ENCODE results near the gene ARSJ. TPM values are rescaled to one million over a fixed set of nuclear protein-coding genes. Genes with fewer than 3 reads are reported as not detected.
"Not testable (repeated sequence)": the region's sequence is repeated elsewhere in the genome, so short reads cannot be mapped to it uniquely, and the experiment has no call there.

The ARSJ gene
- total RNA-seq = under 1 TPM in 1 of 2 donors, not detected in 1; 0.45 TPM
- total RNA-seq = 0.23 to 0.60 reads per million in 2 donors

DNA sequence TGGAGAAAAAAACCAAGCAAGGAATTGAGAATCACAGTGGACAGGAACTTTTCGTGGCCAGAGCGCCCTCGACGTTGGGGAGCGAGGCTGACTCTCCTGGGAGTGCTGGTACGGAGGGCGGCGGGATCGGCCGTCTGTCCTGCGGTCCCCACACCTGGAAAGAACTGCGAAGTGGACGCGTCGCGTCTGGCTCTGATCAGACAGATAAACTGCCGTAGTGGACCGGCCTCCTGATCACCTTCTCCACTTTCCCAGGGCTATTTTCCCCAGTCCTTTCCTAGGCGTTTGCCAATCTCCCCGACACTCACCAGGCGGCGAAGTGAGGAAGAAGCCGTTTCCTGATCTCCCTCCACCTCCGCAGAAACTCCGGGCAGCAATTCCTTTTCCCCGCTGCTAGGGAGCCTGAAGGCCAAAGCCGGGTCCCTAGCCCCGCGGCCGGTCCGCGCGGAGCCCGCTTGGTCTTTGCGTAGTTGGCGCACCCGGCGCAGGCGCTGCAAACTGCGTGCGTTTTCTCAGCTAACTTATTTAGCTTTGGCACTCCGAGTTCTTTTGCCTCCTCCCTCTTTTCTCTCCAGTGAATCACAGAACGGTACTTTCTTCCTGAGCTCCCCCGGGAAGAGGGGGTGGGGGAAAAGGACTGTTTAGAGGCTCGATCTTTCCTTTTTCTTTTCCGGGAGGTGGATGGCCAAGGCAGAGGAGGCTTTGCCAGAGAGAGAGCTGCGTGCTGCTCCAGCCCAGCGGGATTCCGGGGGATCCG, at the start of gene ARSJ:
ARSJ (minus strand) TSS at position 500 of the 757 bp plus-strand sequence. CDS start 813 bp downstream, outside the sequence.
- Mint-ChIP-seq H3K27me3 (peaks cover 34% of the 10 kb centered on the region), H3K4me3 (peak within 1 kb of the TSS; percentile 90), H3K36me3 (ENCODE audit: low read depth) (no peaks in the 10 kb centered on the region), H3K27ac (peak within 1 kb of the TSS; percentile 79), H3K4me1 (peaks cover 17% of the 10 kb centered on the region)
- ATAC-seq (peak; percentile 47), DNase-seq (peak in 1 of 3 donors; percentile 11)
- no peaks in the 10 kb centered on the region for H3K9me3 ChIP-seq (ENCODE audit: control insufficient read depth, low read length, poor library complexity, severe bottlenecking)

DNA sequence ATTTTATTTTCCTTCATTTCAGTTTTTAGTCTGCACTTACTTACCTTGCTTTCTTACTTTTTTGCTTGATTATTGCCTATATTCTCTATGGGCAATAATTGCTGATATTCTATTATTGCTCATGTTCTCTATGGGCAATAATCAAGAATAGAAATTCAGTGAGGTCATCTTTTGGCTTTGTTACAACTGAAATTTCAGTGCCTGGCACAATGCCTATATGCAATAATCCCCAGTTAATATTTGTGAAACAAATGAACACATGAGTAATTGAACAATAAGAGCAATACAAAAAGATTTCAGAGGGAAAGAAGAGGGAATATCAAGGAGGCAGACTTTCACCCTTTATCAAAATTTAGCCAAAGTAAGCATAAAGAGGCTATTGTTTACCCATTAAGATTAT, 48.6 kb upstream of the ARSJ start:
- H3K27me3 Mint-ChIP-seq = no peaks in the 10 kb centered on the region
- H3K4me1 Mint-ChIP-seq = no peaks in the 10 kb centered on the region
- DNase-seq (no peak), ATAC-seq (no peak)
- H3K27ac Mint-ChIP-seq = no peak overlapping the region
- no peaks in the 10 kb centered on the region for H3K9me3 ChIP-seq (ENCODE audit: control insufficient read depth, low read length, poor library complexity, severe bottlenecking)
- no peaks in the 10 kb centered on the region for H3K36me3 Mint-ChIP-seq (ENCODE audit: low read depth)
- H3K4me3 Mint-ChIP-seq = no peak overlapping the region

DNA sequence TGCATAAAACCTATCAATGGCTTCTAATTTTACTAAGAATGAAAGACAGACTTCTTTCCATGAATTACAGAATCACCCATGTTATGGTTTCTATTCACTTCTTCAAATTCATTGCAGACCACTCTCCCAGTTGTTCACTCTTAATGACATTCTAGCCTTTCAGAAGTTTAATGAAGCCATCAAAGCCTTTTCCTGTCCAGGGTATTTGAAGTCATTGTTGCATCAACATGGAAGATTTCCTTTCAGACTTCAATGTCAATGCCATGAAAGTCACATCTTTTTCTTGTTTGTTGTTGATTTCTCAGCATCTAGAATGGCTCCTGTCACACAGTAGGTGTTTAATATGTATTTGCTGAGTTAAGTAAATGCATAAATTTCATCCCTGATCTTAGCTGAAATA, 48.1 kb upstream of the ARSJ start:
- ATAC-seq (no peak), DNase-seq (no peak)
- no peaks in the 10 kb centered on the region for H3K4me1 Mint-ChIP-seq
- H3K27ac Mint-ChIP-seq = no peak overlapping the region
- H3K27me3 Mint-ChIP-seq = no peaks in the 10 kb centered on the region
- no peaks in the 10 kb centered on the region for H3K36me3 Mint-ChIP-seq (ENCODE audit: low read depth)
- H3K4me3 Mint-ChIP-seq = no peak overlapping the region
- no peaks in the 10 kb centered on the region for H3K9me3 ChIP-seq (ENCODE audit: control insufficient read depth, low read length, poor library complexity, severe bottlenecking)

DNA sequence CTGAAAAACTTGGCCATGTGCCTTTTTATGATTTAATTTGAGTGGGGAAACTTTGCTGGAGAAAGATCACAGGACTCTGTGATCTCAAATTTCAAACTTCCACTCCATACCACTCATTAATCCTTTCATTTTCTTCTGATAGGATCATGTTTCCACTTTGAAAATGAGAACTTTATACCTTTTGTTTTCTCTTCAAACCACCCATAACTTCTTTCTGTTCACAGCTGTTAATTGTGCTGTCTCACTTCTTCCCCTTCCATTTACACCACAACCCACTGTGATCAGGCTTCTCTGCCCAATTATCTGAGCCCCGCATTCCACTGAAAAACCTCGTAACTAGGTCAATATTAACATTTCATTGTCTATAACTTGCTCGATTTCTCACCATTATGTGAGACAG, 47.0 kb upstream of the ARSJ start:
- DNase-seq (no peak), ATAC-seq (no peak)
- H3K27ac Mint-ChIP-seq = no peak overlapping the region
- H3K36me3 Mint-ChIP-seq (ENCODE audit: low read depth) = no peaks in the 10 kb centered on the region
- H3K4me1 Mint-ChIP-seq = no peaks in the 10 kb centered on the region
- no peaks in the 10 kb centered on the region for H3K27me3 Mint-ChIP-seq
- no peaks in the 10 kb centered on the region for H3K9me3 ChIP-seq (ENCODE audit: control insufficient read depth, low read length, poor library complexity, severe bottlenecking)
- no peak overlapping the region for H3K4me3 Mint-ChIP-seq

DNA sequence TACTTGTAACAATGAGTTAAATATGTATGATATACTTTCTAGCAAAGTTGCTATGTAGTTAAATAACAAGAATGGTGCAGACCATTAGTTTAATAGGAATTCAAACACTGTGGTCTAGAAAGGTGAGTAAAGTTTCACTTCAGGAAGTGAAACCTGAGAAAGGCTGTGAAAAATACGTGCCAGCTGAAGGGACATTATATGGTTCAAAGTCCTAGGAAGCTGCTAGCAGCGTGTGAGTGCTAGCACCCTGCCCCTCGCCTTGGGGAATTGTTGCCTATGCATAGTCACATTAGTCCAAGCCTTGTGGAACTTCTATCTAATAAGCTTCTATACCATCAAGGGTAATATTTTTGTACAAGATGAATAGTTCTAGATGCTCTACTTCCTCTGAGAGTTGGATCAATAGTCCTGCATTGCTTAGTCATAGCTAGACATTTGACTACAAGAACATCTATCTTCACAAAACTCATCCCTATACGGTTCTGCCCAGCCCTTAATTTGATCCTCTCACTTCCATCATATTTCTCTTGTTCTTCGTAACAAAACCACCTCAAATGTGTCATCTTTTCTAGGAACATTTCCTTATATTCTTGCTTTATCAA, 45.8 kb upstream of the ARSJ start:
- Mint-ChIP-seq H3K27me3 (no peaks in the 10 kb centered on the region), H3K36me3 (ENCODE audit: low read depth) (no peaks in the 10 kb centered on the region)
- ATAC-seq = no peak

DNA sequence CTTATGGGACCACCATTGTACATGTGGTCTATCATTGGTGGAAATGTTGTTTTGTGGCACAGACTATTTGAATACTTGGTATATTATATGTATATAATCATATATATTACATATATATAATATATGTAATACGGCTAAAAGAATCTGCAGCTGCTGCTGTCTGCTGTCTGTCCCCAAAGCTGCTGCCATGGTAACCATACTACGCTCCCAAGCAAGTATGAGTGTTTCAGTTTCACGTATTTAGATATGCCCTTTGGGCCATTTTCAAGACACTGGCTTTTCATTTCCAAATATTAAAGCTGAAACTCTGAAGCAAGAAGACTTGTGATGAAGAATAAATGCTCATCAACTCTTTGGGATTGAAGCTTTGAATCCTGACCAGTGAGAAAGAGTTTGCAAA, 42.0 kb upstream of the ARSJ start:
- Mint-ChIP-seq H3K27ac (no peak overlapping the region), H3K36me3 (ENCODE audit: low read depth) (no peaks in the 10 kb centered on the region), H3K27me3 (no peaks in the 10 kb centered on the region), H3K4me1 (no peaks in the 10 kb centered on the region), H3K4me3 (no peak overlapping the region)
- no peaks in the 10 kb centered on the region for H3K9me3 ChIP-seq (ENCODE audit: control insufficient read depth, low read length, poor library complexity, severe bottlenecking)
- ATAC-seq = no peak
- no peak for DNase-seq

More for the DNA sequence above, 45.8 kb upstream of the ARSJ start:
- H3K27ac Mint-ChIP-seq = no peak overlapping the region
- DNase-seq = no peak
- H3K9me3 ChIP-seq (ENCODE audit: control insufficient read depth, low read length, poor library complexity, severe bottlenecking) = no peaks in the 10 kb centered on the region
- no peak overlapping the region for H3K4me3 Mint-ChIP-seq
- no peaks in the 10 kb centered on the region for H3K4me1 Mint-ChIP-seq

DNA sequence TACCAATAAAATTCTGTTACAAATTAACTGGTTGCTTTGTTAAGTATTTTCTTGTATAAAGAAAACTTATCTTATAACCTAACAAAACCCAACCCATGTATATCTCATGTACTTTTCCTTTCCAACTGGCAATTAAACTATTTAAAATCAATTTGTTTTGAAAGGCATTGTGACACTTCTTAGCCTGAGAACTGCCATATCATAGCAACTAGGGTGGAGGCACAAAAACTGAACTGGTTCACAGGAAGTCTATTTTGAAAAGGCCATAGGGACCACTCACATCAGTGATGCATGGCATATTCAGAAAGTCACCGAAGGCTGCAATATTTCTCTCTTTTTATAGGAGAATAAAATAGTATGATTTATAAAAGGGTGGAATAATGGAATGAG, 40.5 kb upstream of the ARSJ start:
- no peak overlapping the region for H3K4me3 Mint-ChIP-seq
- no peak overlapping the region for H3K27ac Mint-ChIP-seq
- H3K27me3 Mint-ChIP-seq = no peaks in the 10 kb centered on the region
- H3K9me3 ChIP-seq (ENCODE audit: control insufficient read depth, low read length, poor library complexity, severe bottlenecking) = no peaks in the 10 kb centered on the region
- ATAC-seq (no peak), DNase-seq (no peak)
- H3K36me3 Mint-ChIP-seq (ENCODE audit: low read depth) = no peaks in the 10 kb centered on the region
- no peaks in the 10 kb centered on the region for H3K4me1 Mint-ChIP-seq

DNA sequence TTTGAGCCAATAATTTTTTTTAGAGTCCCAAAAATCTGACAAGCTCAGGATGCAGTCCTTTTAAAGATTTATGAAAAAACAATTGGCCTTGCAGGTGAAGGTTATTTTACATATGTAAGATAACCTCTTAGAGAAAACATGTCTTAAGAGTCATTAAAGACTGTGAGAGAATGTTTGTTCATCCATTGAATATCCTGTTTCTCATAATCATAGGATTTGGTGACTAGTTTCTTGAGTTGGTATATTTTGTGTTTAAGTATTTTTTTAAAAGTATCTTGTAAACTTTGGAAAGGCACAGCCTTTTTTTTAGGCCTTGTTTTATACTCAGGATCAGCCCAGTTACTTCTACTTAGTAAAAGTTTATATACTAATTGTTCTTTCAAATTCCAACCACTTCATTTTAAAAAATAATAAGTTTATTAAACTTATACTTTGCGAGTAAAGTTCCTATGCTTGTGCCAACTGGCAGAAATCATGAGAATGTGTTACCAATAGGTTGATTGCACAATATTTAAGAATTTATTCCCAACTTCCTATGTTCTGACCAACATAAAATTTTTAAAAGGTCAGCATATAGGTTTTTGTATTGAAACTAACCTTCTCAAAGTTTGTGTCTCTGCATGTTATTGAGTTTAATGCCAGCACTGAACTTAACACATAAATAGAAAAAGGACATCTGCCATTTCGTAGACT, 40.0 kb upstream of the ARSJ start:
- H3K9me3 ChIP-seq (ENCODE audit: control insufficient read depth, low read length, poor library complexity, severe bottlenecking) = no peaks in the 10 kb centered on the region
- Mint-ChIP-seq H3K36me3 (ENCODE audit: low read depth) (no peaks in the 10 kb centered on the region), H3K27me3 (no peaks in the 10 kb centered on the region), H3K4me1 (no peaks in the 10 kb centered on the region), H3K4me3 (no peak overlapping the region), H3K27ac (no peak overlapping the region)
- ATAC-seq (no peak), DNase-seq (no peak)

DNA sequence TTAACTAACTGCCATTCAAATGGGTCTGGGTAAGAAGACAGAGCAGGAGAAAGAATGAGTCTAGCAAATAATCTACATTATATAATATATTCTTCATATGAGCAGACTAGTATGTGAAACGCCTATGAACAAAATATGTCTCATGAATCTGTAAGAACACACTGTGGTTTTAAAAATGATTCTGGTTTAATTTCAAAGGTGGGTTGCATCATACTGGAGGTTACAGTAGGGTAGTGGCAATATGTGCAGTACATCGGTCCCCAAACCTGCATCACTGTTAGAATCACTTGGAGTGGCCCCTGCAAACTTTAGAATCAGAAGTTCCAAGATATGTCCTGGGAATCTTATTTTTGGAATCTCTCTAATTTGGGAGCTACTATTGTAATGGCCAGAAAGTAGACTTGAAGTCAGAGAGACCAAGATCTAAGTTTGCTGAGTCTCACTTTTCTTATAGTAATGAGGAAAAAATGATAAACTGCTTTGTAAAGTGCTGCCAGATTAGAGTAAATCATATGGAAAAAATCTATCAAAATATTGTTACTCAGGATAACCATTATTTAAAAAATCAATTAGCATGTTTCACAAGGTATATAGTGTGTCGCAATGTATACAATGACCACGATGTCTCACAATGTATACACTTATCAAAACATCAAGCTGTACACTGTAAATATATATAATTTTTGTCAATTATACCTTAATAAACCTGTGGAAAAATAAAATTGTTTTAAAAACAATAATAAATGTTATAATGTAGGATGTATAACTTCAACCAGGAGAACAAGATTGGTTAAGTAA, 37.9 kb upstream of the ARSJ start:
- no peaks in the 10 kb centered on the region for H3K27me3 Mint-ChIP-seq
- DNase-seq (no peak), ATAC-seq (no peak)
- no peaks in the 10 kb centered on the region for H3K4me1 Mint-ChIP-seq
- H3K27ac Mint-ChIP-seq = no peak overlapping the region
- no peak overlapping the region for H3K4me3 Mint-ChIP-seq
- H3K36me3 Mint-ChIP-seq (ENCODE audit: low read depth) = no peaks in the 10 kb centered on the region
- H3K9me3 ChIP-seq (ENCODE audit: control insufficient read depth, low read length, poor library complexity, severe bottlenecking) = no peaks in the 10 kb centered on the region

DNA sequence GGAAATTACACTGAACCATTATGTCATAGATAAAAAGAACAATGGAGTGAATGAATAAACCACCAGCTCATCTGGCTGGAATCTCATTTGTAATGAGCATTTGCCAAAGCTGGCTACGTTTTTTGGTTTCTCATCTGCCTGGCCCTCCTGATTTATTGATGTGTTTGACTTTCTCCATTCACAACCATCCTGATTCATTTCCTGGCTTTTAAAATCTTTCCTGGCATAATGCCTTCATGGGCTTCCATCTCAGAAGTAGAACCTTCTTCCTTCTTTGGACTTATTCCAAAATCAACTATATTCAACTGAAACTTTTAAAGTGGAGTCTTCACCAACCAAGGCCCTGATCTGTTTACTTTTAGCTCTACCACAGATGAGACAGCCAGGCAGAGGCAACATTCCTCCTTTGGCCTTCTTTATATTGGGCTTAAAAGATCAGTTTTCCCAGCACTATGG, 36.0 kb upstream of the ARSJ start:
- ATAC-seq (no peak), DNase-seq (no peak)
- no peaks in the 10 kb centered on the region for H3K36me3 Mint-ChIP-seq (ENCODE audit: low read depth)
- no peak overlapping the region for H3K27ac Mint-ChIP-seq
- H3K9me3 ChIP-seq (ENCODE audit: control insufficient read depth, low read length, poor library complexity, severe bottlenecking) = no peaks in the 10 kb centered on the region
- H3K4me3 Mint-ChIP-seq = no peak overlapping the region
- H3K4me1 Mint-ChIP-seq = no peaks in the 10 kb centered on the region
- no peaks in the 10 kb centered on the region for H3K27me3 Mint-ChIP-seq

DNA sequence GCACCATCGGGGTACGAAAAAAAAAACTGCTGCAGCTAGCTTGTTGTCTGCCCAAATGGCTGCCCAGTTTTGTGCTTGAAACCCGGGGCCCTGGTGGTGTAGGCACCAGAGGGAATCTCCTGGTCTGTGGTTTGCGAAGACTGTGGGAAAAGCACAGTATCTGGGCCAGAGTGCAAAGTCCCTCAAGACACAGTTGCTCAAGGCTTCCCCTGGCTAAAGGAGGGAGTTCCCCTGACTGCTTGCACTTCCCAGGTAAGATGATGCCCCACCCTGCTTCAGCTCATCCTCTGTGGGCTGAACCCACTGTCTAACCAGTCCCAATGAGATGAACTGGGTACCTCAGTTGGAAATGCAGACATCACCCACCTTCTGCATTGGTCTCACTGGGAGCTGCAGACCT, 33.8 kb upstream of the ARSJ start:
- not testable (repeated sequence) for H3K4me1 Mint-ChIP-seq; H3K27me3 Mint-ChIP-seq; H3K9me3 ChIP-seq (ENCODE audit: control insufficient read depth, low read length, poor library complexity, severe bottlenecking); DNase-seq; H3K27ac Mint-ChIP-seq; H3K4me3 Mint-ChIP-seq; ATAC-seq; H3K36me3 Mint-ChIP-seq (ENCODE audit: low read depth)

DNA sequence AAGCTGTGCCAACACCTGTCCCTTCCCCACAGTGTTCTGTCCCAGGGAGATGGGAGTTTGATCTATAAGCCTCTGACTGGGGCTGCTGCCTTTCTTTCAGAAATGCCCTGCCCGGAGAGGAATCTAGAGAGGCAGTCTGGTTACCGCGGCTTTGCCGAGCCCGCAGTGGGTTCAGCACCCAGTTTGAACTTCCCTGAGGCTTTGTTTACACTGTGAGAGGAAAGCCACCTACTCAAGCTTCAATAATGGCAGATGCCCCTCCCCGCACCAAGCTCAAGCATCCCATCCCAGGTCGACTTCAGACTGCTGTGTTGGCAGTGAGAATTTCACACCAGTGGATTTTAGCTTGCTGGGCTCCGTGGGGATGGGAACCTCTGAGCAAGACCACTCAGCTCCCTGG, 33.3 kb upstream of the ARSJ start:
- Mint-ChIP-seq H3K4me1 (peaks cover 2% of the 10 kb centered on the region), H3K27me3 (no peaks in the 10 kb centered on the region), H3K27ac (no peak overlapping the region), H3K4me3 (no peak overlapping the region), H3K36me3 (ENCODE audit: low read depth) (no peaks in the 10 kb centered on the region)
- DNase-seq (no peak), ATAC-seq (no peak)
- no peaks in the 10 kb centered on the region for H3K9me3 ChIP-seq (ENCODE audit: control insufficient read depth, low read length, poor library complexity, severe bottlenecking)

Data from T-helper 17 cell (primary cell).